ENCODE data around the gene GRK4.
"Not testable (repeated sequence)": the region's sequence is repeated elsewhere in the genome, so short reads cannot be mapped to it uniquely, and the experiment has no call there.

The GRK4 gene

GRCh38 chr4:2931512-2932301, 31.7 kb upstream of the GRK4 start:
- DNase-seq = no peak

GRCh38 chr4:2932321-2932950, 30.9 kb upstream of the GRK4 start:
- no peak for DNase-seq

DNA sequence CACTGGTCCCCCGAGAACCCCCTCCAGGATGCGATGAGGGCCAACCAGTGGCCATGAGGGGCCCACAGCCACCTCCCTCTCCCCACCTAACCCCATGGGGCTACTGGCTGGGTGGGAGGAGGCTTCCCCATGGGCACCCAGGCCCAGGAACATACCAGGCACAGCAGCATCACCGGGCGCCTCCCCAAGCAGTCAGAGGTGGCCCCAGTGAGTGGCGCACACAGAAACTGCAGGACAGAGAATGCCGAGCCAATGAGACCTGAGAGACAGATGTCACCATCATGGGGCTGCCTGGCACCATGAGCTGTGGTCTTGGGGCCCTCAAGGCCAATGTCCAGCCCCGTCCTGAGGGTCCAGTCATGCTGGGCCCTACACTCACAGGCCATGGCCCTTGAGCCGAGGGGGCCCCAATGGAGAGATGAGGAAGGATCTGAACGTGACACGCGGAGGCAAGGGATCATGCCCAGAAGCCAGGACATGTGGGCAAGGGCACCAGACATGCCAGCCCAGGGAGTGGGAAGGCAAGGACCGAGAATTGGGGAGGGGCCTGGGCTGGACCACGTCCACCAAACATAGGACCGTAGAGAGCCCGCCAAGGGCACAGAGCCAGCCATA, 30.3 kb upstream of the GRK4 start:
- DNase-seq = no peak

DNA sequence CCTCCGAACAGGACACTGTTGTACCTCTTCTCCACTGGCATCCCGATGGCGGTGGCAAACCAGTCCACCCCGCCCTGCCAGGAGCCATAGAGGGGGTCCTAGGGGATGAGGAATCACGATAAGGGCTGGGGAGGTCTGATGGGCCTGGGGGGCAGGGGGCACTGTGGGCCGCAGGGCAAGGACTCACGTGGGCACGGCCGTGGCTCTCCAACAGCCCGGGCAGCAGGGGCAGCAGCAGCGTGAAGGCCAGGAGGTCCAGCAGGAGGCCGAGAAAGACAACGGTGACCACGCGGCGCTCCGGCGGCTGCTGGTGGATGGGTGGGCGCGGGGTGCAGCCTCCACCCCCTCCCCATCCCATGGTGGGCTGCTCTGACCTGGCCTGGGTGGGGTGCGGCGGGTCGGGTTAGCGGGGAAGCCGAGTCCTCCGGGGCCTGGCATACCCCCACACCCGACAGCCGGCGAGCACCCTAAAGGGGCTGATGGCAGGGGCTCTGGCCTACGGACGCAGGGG, 29.8 kb upstream of the GRK4 start:
- DNase-seq = no peak

DNA sequence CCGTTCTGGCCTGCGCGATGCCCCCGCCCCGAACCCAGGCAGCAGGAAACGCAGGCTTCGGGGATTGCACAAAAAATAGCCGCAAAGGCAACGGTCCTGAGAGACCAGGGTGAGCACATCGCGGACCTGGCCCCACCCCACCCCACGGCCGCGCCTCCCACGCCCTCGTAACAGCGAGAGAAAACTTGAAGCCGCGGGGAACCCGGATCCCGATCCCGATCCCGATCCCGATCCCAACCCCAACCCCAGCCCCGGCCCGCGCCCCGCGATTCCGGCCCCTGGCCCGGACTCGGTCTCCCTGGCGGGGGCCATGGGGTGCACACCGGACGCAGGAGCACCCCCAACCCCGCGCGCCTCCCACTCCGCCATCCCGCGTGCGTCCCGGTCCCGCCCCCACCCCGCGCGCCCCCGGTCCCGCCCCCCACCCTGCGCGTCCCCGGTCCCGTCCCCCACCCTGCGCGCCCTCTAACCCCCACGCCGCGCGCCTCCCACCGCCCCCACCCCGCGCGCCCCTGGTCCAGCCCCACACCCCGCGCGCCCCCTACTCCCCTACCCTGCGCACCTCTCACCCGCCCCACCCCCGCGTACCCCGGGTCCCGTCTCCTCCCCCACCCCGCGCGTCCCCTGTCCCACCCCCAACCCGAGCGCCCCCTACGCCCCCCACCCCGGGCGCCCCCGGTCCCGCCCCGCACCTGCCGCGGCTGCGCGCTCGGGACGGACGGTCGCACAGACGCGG, 29.1 kb upstream of the GRK4 start:
- peak; percentile 55 for DNase-seq

DNA sequence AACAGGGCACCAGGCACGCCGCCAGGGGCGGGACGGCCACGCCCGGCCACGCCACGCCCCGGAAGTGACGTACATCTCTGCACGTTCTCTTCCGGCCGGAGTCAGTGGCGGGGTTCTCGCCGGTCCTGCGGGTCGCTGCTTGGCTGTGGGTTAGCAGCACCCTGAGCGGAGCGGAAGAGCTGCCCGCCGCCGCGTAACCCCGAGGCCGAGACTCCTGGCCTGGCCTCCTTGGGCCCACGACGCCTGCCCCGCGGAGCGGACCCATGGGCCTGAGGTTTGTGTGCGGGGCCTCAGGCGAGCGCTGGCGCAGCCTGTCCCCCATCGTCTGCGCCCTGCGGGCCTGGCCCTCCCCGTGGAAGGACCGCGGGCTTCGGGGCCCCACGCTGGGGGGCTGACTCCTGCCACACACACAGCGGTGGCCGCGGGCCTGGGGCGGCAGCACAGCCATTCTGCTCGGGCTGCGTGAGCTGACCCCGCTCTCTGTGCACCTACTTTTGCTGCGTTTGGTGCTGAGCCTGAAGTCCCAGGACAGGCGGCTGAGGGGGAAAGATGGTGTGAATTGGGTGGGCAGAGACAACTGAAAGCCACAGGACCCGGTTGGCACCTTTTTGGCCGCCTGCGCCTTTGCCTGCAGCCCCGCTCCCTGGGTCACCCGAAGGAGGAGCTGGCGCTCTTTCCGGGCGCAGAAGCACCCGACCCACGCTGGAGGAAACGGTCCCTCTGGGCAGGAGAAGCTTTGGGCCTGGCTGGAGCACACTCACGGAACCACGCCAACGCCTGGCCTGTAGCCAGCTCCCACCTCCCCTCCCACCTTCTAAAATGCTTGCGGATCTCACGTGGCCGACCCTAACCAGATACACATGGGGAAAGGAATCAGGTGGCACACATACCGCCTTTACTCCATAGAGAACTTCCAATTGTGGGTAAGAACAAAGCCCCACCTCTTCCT, 28.3 kb upstream of the GRK4 start:
- DNase-seq = peak; percentile 93

DNA sequence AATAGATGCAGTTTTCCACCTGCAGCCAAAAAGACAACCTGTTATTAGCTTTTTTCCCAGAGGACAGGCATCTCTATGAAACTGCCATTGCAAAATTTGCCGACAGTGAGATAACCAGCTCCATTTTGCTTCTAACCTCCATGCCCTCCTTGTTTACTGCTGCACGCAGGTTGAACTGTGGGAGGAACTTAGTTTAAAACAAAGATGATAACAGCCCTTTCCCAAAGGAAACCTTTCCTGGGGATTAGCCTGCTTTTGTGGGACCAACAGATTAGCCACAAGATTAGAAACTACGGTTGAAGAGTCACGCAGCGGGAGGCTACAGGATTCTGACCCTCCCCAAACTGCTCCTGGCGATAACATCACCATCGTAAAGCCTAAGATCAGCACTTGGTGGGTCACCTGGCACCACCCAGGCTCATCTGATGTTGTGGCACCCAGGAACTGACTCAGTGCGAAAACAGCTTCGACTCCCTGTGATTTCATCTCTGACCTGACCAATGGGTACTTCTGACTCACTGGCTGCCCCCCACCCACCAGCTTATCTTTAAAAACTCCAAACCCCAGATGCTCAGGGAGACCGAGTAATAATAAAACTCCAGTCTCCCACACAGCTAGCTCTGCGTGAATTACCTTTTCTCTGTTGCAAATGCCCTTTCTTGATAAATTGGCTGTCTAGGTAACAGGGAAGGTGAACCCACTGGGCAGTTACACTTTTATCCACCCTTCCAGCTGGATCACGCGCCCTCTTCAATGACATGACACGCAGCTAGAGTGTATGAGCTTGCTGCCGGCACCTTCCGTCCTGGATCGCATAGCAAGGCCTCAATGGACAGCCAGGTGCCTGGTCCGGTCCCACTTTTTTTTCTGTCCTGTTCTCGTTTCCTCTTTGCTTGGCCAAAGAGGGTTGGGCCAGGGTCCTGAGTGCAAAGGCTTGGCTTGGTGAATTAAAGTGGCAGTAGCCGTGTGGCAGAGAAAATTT, 27.3 kb upstream of the GRK4 start:
- peak; percentile 25 for DNase-seq

- no peak for DNase-seq
Measured at GRCh38 chr4:2936773-2937145, 26.6 kb upstream of the GRK4 start.

GRCh38 chr4:2937146-2937857, 26.1 kb upstream of the GRK4 start:
- peak; percentile 68 for DNase-seq

DNA sequence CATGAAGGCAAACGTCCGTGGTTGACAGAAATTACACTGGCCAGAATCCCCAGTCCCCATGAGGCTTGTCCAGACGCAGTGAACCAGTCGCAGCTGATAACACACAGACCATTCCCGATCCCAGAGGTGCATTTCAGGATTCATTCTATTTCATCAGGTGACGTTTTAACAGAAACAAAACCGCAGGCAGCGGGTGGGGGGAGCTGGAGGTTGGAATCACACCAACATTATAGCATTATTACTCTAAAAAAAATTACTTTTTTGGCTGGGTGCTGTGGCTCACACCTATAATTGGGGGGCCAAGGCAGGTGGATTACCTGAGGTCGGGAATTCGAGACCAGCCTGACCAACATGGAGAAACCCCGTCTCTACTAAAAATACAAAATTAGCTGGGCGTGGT, 25.4 kb upstream of the GRK4 start:
- DNase-seq = no peak

DNA sequence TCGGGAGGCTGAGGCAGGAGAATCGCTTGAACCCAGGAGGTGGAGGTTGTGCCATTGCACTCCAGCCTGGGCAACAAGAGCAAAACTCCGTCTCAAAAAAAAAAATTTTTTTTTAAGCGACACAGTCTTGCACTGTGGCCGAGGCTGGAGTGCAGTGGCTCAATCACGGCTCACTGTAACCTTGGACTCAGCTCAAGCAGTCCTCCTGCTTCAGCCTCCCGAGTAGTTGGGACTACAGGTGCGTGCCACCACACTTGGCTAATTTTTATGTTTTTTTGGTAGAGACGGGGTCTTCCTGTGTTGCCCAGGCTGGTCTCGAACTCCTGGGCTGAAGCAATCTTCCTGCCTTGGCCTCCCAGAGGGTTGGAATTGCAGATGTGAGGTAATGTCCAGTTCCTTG, 25.0 kb upstream of the GRK4 start:
- DNase-seq = not testable (repeated sequence)

DNA sequence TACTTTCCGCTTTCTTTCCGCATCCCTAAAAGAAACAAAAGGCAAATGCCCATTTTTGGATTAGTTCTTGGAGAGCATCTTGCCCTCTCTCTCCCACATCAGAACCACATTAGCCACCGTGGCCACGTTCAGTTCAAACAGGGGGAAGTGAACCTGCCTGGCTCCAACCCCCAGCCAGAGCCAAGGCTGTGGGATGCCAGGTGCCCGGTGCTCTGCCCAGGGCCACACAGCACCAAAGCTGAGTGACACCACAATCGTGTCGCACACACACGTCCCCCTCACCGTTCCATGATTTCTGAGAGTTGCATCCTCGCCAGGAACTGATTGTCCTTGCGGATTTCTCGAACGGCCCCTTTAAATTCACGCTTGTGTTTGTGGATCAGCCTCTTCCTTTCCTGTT, 24.5 kb upstream of the GRK4 start:
- no peak for DNase-seq

DNA sequence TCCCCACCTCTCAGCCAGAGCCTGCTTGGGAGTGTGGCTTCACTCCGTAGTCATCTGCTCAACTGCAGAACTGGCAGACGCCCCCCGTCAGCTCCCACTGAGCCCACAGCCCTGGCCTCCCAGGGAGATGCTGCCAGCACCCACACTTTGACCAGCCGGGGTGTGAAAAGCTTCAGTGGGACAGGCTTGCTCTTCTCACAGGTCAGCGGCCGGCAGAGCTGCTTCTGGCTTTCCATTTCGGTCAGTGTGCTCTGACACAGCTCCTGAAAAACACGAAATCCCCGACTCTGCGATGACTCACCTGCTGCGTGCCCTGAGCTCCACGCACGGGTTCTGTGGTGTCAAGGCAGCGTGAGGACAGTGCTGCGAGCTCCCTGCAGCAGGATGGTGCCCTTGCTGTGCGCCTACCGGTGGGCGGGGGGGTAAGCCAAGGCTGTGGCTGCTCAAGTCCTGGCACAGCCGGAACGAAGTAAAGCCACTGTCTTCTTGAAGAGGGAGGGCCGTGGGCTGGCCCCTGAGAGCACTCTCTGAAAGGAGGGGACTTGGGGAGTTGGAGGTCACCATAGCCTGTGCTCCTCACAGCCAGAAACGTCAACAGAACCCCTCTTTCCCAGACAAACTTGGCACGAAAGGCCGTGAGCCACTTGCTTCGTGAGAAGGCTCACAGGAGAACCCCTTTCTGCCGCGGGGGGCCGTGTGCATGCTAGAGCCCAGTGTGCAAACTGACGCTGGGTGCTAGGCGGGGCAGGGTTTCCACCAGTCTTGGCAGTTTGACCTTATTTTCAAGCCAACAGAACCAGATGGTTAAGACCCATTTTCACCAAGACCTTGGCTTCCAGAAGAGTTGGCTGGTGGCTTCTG, 23.8 kb upstream of the GRK4 start:
- no peak for DNase-seq

DNA sequence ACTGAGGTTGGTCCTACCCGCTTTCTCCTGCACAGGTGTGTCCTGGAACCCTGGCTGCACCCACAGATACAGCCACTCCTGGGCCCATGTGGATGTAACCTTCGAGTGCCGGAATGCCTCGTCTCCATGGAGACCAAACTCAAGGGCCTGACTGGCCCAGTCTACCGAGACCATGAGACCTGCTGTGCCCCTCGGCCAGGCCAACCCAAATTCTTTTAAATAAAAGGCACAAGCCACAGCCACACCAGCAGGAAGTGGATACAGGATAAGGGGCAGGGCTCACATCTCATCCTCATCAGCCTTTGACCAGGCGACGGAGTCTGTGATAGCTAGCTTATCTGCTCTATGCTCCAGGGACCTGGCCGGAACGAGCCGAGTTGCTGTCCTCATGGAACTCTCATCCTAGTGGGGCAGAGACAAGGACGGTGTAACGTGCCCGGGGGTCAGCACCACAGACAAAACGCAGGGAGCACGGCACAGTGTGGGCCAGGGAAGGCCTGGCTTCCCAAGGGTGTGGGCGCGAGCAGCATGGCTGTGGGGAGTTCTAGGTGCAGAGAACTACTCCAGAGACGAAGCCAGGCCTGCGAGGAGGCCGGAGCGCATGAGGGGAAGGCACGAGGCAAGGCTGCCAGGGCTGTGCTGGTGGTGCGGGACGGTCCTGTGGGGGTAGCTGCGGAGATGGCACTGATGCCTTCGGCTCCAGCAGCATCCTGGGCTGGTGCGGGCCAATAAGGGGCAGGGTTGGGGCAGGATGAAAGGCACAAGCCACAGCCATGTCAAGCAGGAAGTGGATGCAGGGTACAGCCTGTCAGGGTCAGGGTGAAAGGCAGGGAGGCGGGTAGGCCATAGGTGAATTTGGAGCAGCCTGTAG, 22.9 kb upstream of the GRK4 start:
- no peak for DNase-seq

DNA sequence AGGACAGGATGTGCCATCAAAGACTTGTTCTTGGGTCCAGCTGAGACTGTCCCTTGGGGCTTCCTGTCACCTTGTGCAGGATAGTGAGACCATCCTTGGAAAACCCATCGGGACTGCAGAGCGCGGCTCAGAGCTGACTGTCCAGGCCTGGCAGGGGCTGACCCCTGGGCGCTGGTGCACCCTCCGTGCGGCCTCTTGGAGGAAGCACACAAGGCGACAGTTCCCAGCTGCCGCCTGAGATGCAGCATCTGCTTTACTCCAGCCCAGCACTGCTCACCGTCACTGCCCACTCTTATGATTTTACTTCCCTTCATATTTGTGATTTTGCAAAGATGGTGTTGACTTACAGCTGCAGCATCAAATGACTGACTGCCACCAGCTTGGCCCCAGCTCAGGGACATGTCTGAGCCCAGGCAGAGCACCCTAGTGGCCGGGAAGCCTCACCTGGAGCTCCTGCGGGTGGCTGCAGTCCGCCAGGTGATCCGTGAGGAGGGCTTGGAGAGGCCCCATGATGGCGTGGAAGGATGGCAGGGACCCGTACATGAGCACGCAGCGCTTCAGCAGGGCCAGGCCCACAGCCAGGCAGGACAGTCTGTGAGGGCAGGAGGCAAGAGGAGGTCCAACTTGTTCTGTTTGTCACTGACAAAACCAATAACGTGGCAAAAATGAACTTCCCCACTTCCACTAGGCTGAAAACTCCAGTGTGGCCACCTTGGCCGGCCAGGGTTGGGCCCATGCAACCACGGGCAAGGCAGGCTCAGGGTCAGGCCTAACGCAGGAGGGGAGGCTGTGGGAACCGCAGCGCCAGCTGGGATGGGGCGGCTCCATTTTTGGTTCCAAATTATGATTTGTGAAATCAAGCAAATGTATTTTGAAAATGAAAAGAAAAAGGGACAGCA, 22.0 kb upstream of the GRK4 start:
- no peak for DNase-seq

- no peak for DNase-seq
Measured at GRCh38 chr4:2942037-2942531, 21.3 kb upstream of the GRK4 start.

All from 8988T (cell line).